HL-60 (cell line): Measurements from ENCODE around the gene OPTN.

Experiments
- DNase-seq, 2 experiments: peaks; one replicate each; pipeline ENCODE4 v3.0.0-alpha.2; 2010 to 2020; ENCODE audit warnings: low read depth in 1 of 2, low spot score in 1 of 2
- H3K27ac ChIP-seq: fragments of 250-450 bp; sonication (Bioruptor Pico); replicated peaks from 2 replicates; pipeline ENCODE4 v1.5.1; 2020; ENCODE audit warnings: mild to moderate bottlenecking, moderate library complexity
- H3K27me3 ChIP-seq: fragments of 250-450 bp; sonication (Bioruptor Pico); 2 replicates; pipeline ENCODE4 v1.5.1; 2021; ENCODE audit warnings: mild to moderate bottlenecking, moderate library complexity; ENCODE audit not compliant: insufficient read depth, poor library complexity, severe bottlenecking
- H3K4me3 ChIP-seq: replicated peaks from 2 replicates; pipeline ENCODE4 v1.5.1; 2011; ENCODE audit warnings: mild to moderate bottlenecking, control low read depth, low read length; ENCODE audit not compliant: insufficient read depth
- CTCF ChIP-seq: IDR thresholded peaks from one replicate; pipeline ENCODE4 v1.5.1; 2011; ENCODE audit warnings: low read length, control low read depth, inconsistent platforms; ENCODE audit not compliant: insufficient read depth
- GABPA ChIP-seq: IDR thresholded peaks from 2 replicates; pipeline ENCODE4 v1.6.1; 2012; ENCODE audit warnings: low read depth
- POLR2AphosphoS5 ChIP-seq: IDR thresholded peaks from 2 replicates; pipeline ENCODE4 v1.6.1; 2012; ENCODE audit warnings: low read depth
- REST ChIP-seq: IDR thresholded peaks from 2 replicates; pipeline ENCODE4 v1.6.1; 2012; ENCODE audit warnings: low read depth; ENCODE audit not compliant: insufficient replicate concordance
- SPI1 ChIP-seq: IDR thresholded peaks from 2 replicates; pipeline ENCODE4 v1.6.1; 2012; ENCODE audit warnings: low read depth, mild to moderate bottlenecking, borderline replicate concordance

OPTN gene

GRCh38 chr10:13144814-13145213 is 44.9 kb downstream of the OPTN start:
- no peak overlapping the region for H3K4me3 ChIP-seq
- TF ChIP-seq SPI1 = no peak
- TF ChIP-seq CTCF = no peak
- TF ChIP-seq POLR2AphosphoS5 = no peak
- TF ChIP-seq GABPA = no peak
- no peak for TF ChIP-seq REST
- H3K27ac ChIP-seq = no peak overlapping the region
- no peak for DNase-seq
- H3K27me3 ChIP-seq = no peaks in the 10 kb centered on the region

- Histone ChIP-seq H3K27ac (no peak overlapping the region), H3K4me3 (no peak overlapping the region), H3K27me3 (no peaks in the 10 kb centered on the region)
- no peak for DNase-seq
- no peak for TF ChIP-seq REST
- TF ChIP-seq POLR2AphosphoS5 = no peak
- TF ChIP-seq GABPA = no peak
- TF ChIP-seq SPI1 = no peak
- no peak for TF ChIP-seq CTCF
Measured at GRCh38 chr10:13146379-13146778, 46.4 kb downstream of the OPTN start.

GRCh38 chr10:13147161-13147560 is 47.2 kb downstream of the OPTN start:
- no peaks in the 10 kb centered on the region for H3K27me3 ChIP-seq
- TF ChIP-seq GABPA (no peak), CTCF (no peak), POLR2AphosphoS5 (no peak), SPI1 (no peak), REST (no peak)
- no peak overlapping the region for H3K27ac ChIP-seq
- no peak for DNase-seq
- no peak overlapping the region for H3K4me3 ChIP-seq
